Endothelial cell of umbilical vein (primary cell): Measurements from ENCODE around the gene CORO7.

Source experiments
- EZH2 ChIP-seq: IDR thresholded peaks from 2 replicates; pipeline ENCODE4 v1.6.1; 2012; ENCODE audit warnings: borderline replicate concordance, low read depth, mild to moderate bottlenecking, moderate library complexity, low read length, inconsistent platforms; ENCODE audit not compliant: severe bottlenecking
- GATA2 ChIP-seq: IDR thresholded peaks from 2 replicates; pipeline ENCODE4 v1.7.0; 2011; ENCODE audit warnings: low read depth, mild to moderate bottlenecking, moderate library complexity, mixed read lengths, low read length; ENCODE audit not compliant: insufficient read length, insufficient read depth
- JUN ChIP-seq: IDR thresholded peaks from 2 replicates; pipeline ENCODE4 v1.6.1; 2011; ENCODE audit warnings: borderline replicate concordance, low read depth; ENCODE audit not compliant: insufficient read length, insufficient read depth
- MAX ChIP-seq: IDR thresholded peaks from 2 replicates; pipeline ENCODE4 v1.6.1; 2011; ENCODE audit not compliant: insufficient read depth, insufficient read length
- POLR2A ChIP-seq: IDR thresholded peaks from 2 replicates; pipeline ENCODE4 v1.6.1; 2012; ENCODE audit warnings: low read depth, mild to moderate bottlenecking, control low read depth, low read length
- POLR2AphosphoS5 ChIP-seq: IDR thresholded peaks from 2 replicates; pipeline ENCODE4 v1.6.1; 2012; ENCODE audit warnings: low read depth, mild to moderate bottlenecking, control low read depth, low read length, moderate library complexity; ENCODE audit not compliant: insufficient read depth
- TF ChIP-seq, protein P1 (sequence below), 2 donors: IDR thresholded peaks; 1 replicate in 1 of 2; 2 replicates in 1 of 2; pipeline ENCODE4 v1.5.1; 2011; ENCODE audit warnings: low read length in 2 of 2, mild to moderate bottlenecking in 2 of 2, moderate library complexity in 2 of 2, control low read depth in 1 of 2, inconsistent platforms in 1 of 2, low read depth in 1 of 2; ENCODE audit not compliant: insufficient read depth in 1 of 2; ENCODE audit errors: extremely low read depth in 1 of 2

GRCh38 chr16:4378161-4378666 lies 38.2 kb downstream of the CORO7 start:
- TF ChIP-seq POLR2A (no peak), EZH2 (no peak), JUN (no peak), POLR2AphosphoS5 (no peak), MAX (no peak), GATA2 (no peak)
- TF ChIP-seq, protein P1, sequence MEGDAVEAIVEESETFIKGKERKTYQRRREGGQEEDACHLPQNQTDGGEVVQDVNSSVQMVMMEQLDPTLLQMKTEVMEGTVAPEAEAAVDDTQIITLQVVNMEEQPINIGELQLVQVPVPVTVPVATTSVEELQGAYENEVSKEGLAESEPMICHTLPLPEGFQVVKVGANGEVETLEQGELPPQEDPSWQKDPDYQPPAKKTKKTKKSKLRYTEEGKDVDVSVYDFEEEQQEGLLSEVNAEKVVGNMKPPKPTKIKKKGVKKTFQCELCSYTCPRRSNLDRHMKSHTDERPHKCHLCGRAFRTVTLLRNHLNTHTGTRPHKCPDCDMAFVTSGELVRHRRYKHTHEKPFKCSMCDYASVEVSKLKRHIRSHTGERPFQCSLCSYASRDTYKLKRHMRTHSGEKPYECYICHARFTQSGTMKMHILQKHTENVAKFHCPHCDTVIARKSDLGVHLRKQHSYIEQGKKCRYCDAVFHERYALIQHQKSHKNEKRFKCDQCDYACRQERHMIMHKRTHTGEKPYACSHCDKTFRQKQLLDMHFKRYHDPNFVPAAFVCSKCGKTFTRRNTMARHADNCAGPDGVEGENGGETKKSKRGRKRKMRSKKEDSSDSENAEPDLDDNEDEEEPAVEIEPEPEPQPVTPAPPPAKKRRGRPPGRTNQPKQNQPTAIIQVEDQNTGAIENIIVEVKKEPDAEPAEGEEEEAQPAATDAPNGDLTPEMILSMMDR (IDR thresholded peaks at IDR 0.05; ENCODE audit: extremely low read depth in 1 of 2, insufficient read depth in 1 of 2, low read depth in 1 of 2, low read length in 2 of 2): no peak
